K562 (cell line): ENCODE data around the gene VDR. TPM values are rescaled to one million over a fixed set of nuclear protein-coding genes. Genes with fewer than 3 reads are reported as not detected.

ENCODE experiments used
- ATAC-seq: fragments of 200-7000 bp; cut with Tn5 transposase; 3 replicates; pipeline ENCODE4 v1.9.1; 2020; ENCODE audit warnings: moderate library complexity
- BruUV-seq: library from RNA; stranded (reverse); fragments of 400-500 nt; replicated peaks from 2 replicates; lab custom pipeline; 2021; lab: Mats Ljungman, UMichigan
- CTCF ChIA-PET: fragments of 300-600 bp; formaldehyde crosslinking; extraction: SDS; loops from one replicate; lab custom pipeline; 2021; ENCODE audit warnings: low intra/inter-chr PET ratio; lab: Yijun Ruan, JAX
- POLR2A ChIA-PET: fragments of 300-600, 350-650 bp; sonication (Branson Sonifier 250); formaldehyde crosslinking; extraction: SDS; loops from one replicate; lab custom pipeline; 2021; ENCODE audit warnings: antibody characterized with exemption, inconsistent platforms; lab: Yijun Ruan, JAX
- DNase-seq, 4 experiments: peaks; one replicate each; pipeline versions ENCODE4 v3.0.0 to v3.0.0-alpha.2; 2011 to 2018; ENCODE audit warnings: low spot score in 3 of 4, mixed read lengths in 3 of 4; ENCODE audit errors: extremely low read depth in 1 of 4
- FAIRE-seq: peaks from 2 replicates; lab custom pipeline; 2011; peaks lifted over from hg19 to GRCh38; lab: Jason Lieb, UNC
- H2AFZ ChIP-seq: 2 replicates; pipeline ENCODE4 v1.6.0; 2011; ENCODE audit warnings: low read depth, low read length, control low read depth, inconsistent platforms
- H3K27ac ChIP-seq: fragments of 200-600 bp; 3 replicates; pipeline ENCODE4 v1.8.0; 2011; ENCODE audit warnings: low read depth, mild to moderate bottlenecking, control low read depth, inconsistent platforms, low read length, moderate library complexity, mixed read lengths; ENCODE audit errors: extremely low read depth
- H3K27me3 ChIP-seq, 2 experiments: fragments of 300-600 bp in 1 of 2; 2 replicates in 1 of 2; 3 replicates in 1 of 2; pipeline versions ENCODE4 v1.6.0 to v1.8.0; 2011; ENCODE audit warnings: inconsistent platforms in 2 of 2, low read length in 2 of 2, mild to moderate bottlenecking in 1 of 2, mixed read lengths in 1 of 2, moderate library complexity in 1 of 2; ENCODE audit not compliant: control insufficient read depth in 2 of 2, insufficient read depth in 2 of 2
- H3K36me3 ChIP-seq: fragments of 300-600 bp; 3 replicates; pipeline ENCODE4 v1.8.0; 2011; ENCODE audit warnings: mild to moderate bottlenecking, low read length, inconsistent platforms; ENCODE audit not compliant: control insufficient read depth, insufficient read depth
- H3K4me1 ChIP-seq, 2 experiments: fragments of 200-600 bp in 1 of 2; replicated peaks in 1 of 2; 2 replicates in 1 of 2; 3 replicates in 1 of 2; pipeline versions ENCODE4 v1.5.1 to v1.8.0; 2011; ENCODE audit warnings: inconsistent platforms in 2 of 2, low read length in 2 of 2, mild to moderate bottlenecking in 1 of 2, mixed read lengths in 1 of 2, moderate library complexity in 1 of 2; ENCODE audit not compliant: control insufficient read depth in 2 of 2, insufficient read depth in 2 of 2
- H3K4me2 ChIP-seq: 2 replicates; pipeline ENCODE4 v1.6.1; 2011; ENCODE audit warnings: low read length, control low read depth, inconsistent platforms, mixed read lengths; ENCODE audit not compliant: insufficient read depth
- H3K4me3 ChIP-seq: fragments of 200-600 bp; sonication (generic), shearing (Covaris generic); 2 replicates; pipeline ENCODE4 v1.5.1; 2016; ENCODE audit warnings: control low read depth, inconsistent platforms
- H3K79me2 ChIP-seq: fragments of 200-600 bp; 3 replicates; pipeline ENCODE4 v1.8.0; 2011; ENCODE audit warnings: low read length, inconsistent platforms; ENCODE audit not compliant: control insufficient read depth, insufficient read depth
- H3K9ac ChIP-seq, 2 experiments: 2 replicates each; pipeline versions ENCODE4 v1.6.0 to v1.6.1; 2011; ENCODE audit warnings: low read depth in 2 of 2, low read length in 2 of 2, control low read depth in 1 of 2, inconsistent platforms in 1 of 2, mild to moderate bottlenecking in 1 of 2, mixed read lengths in 1 of 2; ENCODE audit not compliant: insufficient read depth in 1 of 2
- H3K9me1 ChIP-seq: one replicate; pipeline ENCODE4 v1.6.0; 2011; ENCODE audit warnings: inconsistent platforms, mild to moderate bottlenecking, low read length, moderate library complexity; ENCODE audit not compliant: control insufficient read depth, insufficient read depth
- H3K9me3 ChIP-seq: replicated peaks from 2 replicates; pipeline ENCODE4 v1.5.1; 2011; ENCODE audit warnings: low read depth, low read length, inconsistent platforms; ENCODE audit not compliant: control insufficient read depth, insufficient read depth
- H4K20me1 ChIP-seq: replicated peaks from 2 replicates; pipeline ENCODE4 v1.6.1; 2011; ENCODE audit warnings: low read length, inconsistent platforms, mixed read lengths; ENCODE audit not compliant: control insufficient read depth, insufficient read depth
- CBFA2T3 ChIP-seq: fragments of 450-650 bp; IDR thresholded peaks from 2 replicates; pipeline ENCODE4 v1.6.1; 2017
- PHB ChIP-seq: fragments of 250-450 bp; sonication (Bioruptor Pico); IDR thresholded peaks from 2 replicates; pipeline ENCODE4 v1.5.0; 2021
- ZBTB33 ChIP-seq: sonication (generic); formaldehyde crosslinking; IDR thresholded peaks from 2 replicates; pipeline ENCODE4 v1.8.1; 2023; ENCODE audit warnings: mild to moderate bottlenecking, missing genetic modification reagents
- ZFX ChIP-seq: sonication (generic); formaldehyde crosslinking; IDR thresholded peaks from 2 replicates; pipeline ENCODE4 v1.8.0; 2022; ENCODE audit warnings: mild to moderate bottlenecking, missing genetic modification reagents, moderate library complexity
- ZKSCAN8 ChIP-seq: fragments of 200-800 bp; sonication (Bioruptor generic); IDR thresholded peaks from 2 replicates; pipeline ENCODE4 v1.6.1; 2016; ENCODE audit warnings: missing genetic modification characterization, missing compliant biosample characterization
- WGBS: fragments of 100-300 bp; shearing (Covaris generic); methylation state at CpG from one replicate; pipeline ENCODE4 v1.1.6; 2016; ENCODE audit warnings: low coverage, mixed read lengths; ENCODE audit not compliant: insufficient coverage; ENCODE audit errors: missing lambda C conversion rate; 5-methylcytosine and 5-hydroxymethylcytosine counted together
- in situ Hi-C: fragments of 300-500 bp; cut with MboI; formaldehyde crosslinking; loops from 4 replicates; pipeline ENCODE4 v1.15.0; 2018; ENCODE audit warnings: inconsistent platforms, mixed read lengths
- intact Hi-C: fragments of 100-400 bp; cut with micrococcal nuclease; formaldehyde crosslinking; loops from 2 replicates; pipeline ENCODE4 v1.14.2; 2022
- polyA plus RNA-seq, 8 experiments: library from polyadenylated mRNA; depleted of rRNA in 4 of 8; stranded (reverse) in 5 of 8; unstranded in 3 of 8; fragments of >200 nt; fragmentation: Nextera tagmentation in 2 of 8; fragmentation: Illumina TruSeq in 1 of 8; extraction: Ambion mirVana in 2 of 8; extraction: Trizol in 1 of 8; gene quantifications; 2 replicates each; pipeline versions ENCODE4 v1.2.1 to v1.2.3, GENCODE V29; 2011 to 2014; ENCODE audit warnings: inconsistent platforms in 1 of 8, missing spikeins in 1 of 8
- total RNA-seq, 7 experiments: library from RNA; depleted of rRNA in 6 of 7; stranded (reverse); fragments of >200 nt in 6 of 7; fragmentation: Illumina TruSeq in 2 of 7; extraction: Trizol in 2 of 7; gene quantifications; 2 replicates each; pipeline versions ENCODE4 v1.2.1 to v1.2.3, GENCODE V29; 2011 to 2021; ENCODE audit warnings: low replicate concordance in 1 of 7

VDR gene
- total and polyA plus RNA-seq, 9 of the 15 experiments (the other 6 are each of a cell fraction or from before 2014, with no cell fraction given) = 0.61 to 4.8 (median 2.0) TPM

- WGBS = 78% methylated on average over 10 of the region's 13 CpGs
- in situ Hi-C loops = no loop called here
- no TSS peak for BruUV-seq
- ChIA-PET POLR2A (interaction anchor here (0.7 to 2.2 kb wide), 7 partner anchors 12 to 116 kb away, joined by 3 to 11 read pairs (median 4); no protein-coding TSS in a partner anchor), CTCF (interaction anchor here (0.5 kb wide), 1 partner anchor 240 kb away, joined by 5 read pairs; no protein-coding TSS in a partner anchor)
- ATAC-seq (no peak), DNase-seq (no peak), FAIRE-seq (no peak)
- Histone ChIP-seq H3K27me3 (no peaks in the 10 kb centered on the region), H3K36me3 (no peaks in the 10 kb centered on the region), H3K4me2 (peak overlapping the region; percentile 67; the same call in 1 of the 2 replicates), H3K9ac (peak overlapping the region; percentile 38 to 80; a peak in 2 of 4 replicates), H3K9me3 (no peaks in the 10 kb centered on the region), H4K20me1 (no peaks in the 10 kb centered on the region), H2AFZ (peak overlapping the region; percentile 65), H3K4me1 (peaks cover 63 to 81% of the 10 kb centered on the region in 2 experiments), H3K79me2 (peaks cover 6% of the 10 kb centered on the region; the same call in 2 of the 3 replicates), H3K4me3 (no peak overlapping the region), H3K9me1 (no peaks in the 10 kb centered on the region), H3K27ac (peak overlapping the region; percentile 71; the same call in 2 of the 3 replicates)
- intact Hi-C loops = no loop called here
- TF ChIP-seq ZFX (peak; percentile 14; the same call in 1 of the 2 replicates), CBFA2T3 (no peak), ZKSCAN8 (no peak), ZBTB33 (CRISPR knock-in tag) (peak; percentile 62; the same call in 1 of the 2 replicates), PHB (CRISPR knock-in tag) (no peak)
Observed at GRCh38 chr12:47832263-47832933, 72.4 kb downstream of the VDR start.
